GM11168 (cell line): ENCODE results near the gene ALKAL2.
"Not testable (repeated sequence)": the region's sequence is repeated elsewhere in the genome, so short reads cannot be mapped to it uniquely, and the experiment has no call there.

Experiments used
- in situ Hi-C: fragments of 300-500 bp; cut with MboI; formaldehyde crosslinking; loops from one replicate; pipeline ENCODE4 v1.12.0; 2022; ENCODE audit warnings: low sequenced_read_pairs; ENCODE audit not compliant: unreplicated experiment

Gene ALKAL2

GRCh38 chr2:287911-288757 lies at the start of gene ALKAL2:
ALKAL2 (minus strand) TSS chr2:288091; CDS start chr2:287835, 256 bp downstream.
- in situ Hi-C loops, result no loop called here

GRCh38 chr2:336949-337348 lies 49.1 kb upstream of the ALKAL2 start:
- in situ Hi-C loops, result not testable (repeated sequence)

GRCh38 chr2:336360-336759 lies 48.5 kb upstream of the ALKAL2 start:
- in situ Hi-C loops, result no loop called here

GRCh38 chr2:332592-332991 lies 44.7 kb upstream of the ALKAL2 start:
- in situ Hi-C loops, result no loop called here

GRCh38 chr2:328761-329160 lies 40.9 kb upstream of the ALKAL2 start:
- in situ Hi-C loops, result no loop called here

GRCh38 chr2:323035-323434 lies 35.1 kb upstream of the ALKAL2 start:
- in situ Hi-C loops, result no loop called here

- in situ Hi-C loops, result no loop called here
These were observed 34.4 kb upstream of the ALKAL2 start for GRCh38 chr2:322326-322725.

- in situ Hi-C loops, result no loop called here
These were observed 32.7 kb upstream of the ALKAL2 start for GRCh38 chr2:320561-320960.

GRCh38 chr2:319059-319600 lies 31.2 kb upstream of the ALKAL2 start:
- in situ Hi-C loops, result no loop called here

GRCh38 chr2:317501-318424 lies 29.9 kb upstream of the ALKAL2 start:
- in situ Hi-C loops, result no loop called here

GRCh38 chr2:316381-316780 lies 28.5 kb upstream of the ALKAL2 start:
- in situ Hi-C loops, result no loop called here

- in situ Hi-C loops, result not testable (repeated sequence)
These were observed 28.0 kb upstream of the ALKAL2 start for GRCh38 chr2:315925-316324.

GRCh38 chr2:314561-315336 lies 26.9 kb upstream of the ALKAL2 start:
- in situ Hi-C loops, result no loop called here

GRCh38 chr2:313991-314390 lies 26.1 kb upstream of the ALKAL2 start:
- in situ Hi-C loops, result no loop called here

- in situ Hi-C loops, result no loop called here
These were observed 23.1 kb upstream of the ALKAL2 start for GRCh38 chr2:310994-311393.

GRCh38 chr2:309954-310510 lies 22.1 kb upstream of the ALKAL2 start:
- in situ Hi-C loops, result no loop called here

- in situ Hi-C loops, result no loop called here
These were observed 21.5 kb upstream of the ALKAL2 start for GRCh38 chr2:309148-309953.

GRCh38 chr2:305366-305765 lies 17.5 kb upstream of the ALKAL2 start:
- in situ Hi-C loops, result no loop called here

- in situ Hi-C loops, result no loop called here
These were observed 8.5 kb upstream of the ALKAL2 start for GRCh38 chr2:296354-296753.
